Hematopoietic multipotent progenitor cell treated with erythropoietin and hydrocortisone succinate and interleukin-3 and kit ligand, for 15 days (in vitro differentiated cells): ENCODE results near the gene TEX35.
"Not testable (repeated sequence)": the region's sequence is repeated elsewhere in the genome, so short reads cannot be mapped to it uniquely, and the experiment has no call there.

Experiments used
- DNase-seq: peaks from one replicate; pipeline ENCODE4 v3.0.0-alpha.2; 2015; ENCODE audit warnings: low spot score

The TEX35 gene

DNA sequence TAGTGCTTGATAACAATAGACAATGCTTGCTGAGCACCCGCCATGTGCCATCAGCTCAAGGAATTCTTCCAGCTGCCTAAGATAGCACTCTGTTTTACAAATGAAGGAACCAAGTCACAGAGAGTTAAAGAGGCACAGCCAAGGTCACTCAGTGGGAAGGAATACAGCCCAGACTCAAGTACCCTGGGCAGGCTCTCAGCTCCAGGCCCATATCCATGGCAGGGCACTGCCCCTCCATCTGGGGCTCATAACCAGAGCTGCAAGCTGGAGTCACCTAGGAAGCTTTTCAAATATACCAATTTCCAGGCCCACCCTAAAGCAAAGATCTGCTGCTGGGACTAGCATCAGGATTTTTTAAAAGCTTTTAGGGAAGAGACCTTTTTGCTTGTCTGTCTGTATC, 17.8 kb upstream of the TEX35 start:
- no peak for DNase-seq

DNA sequence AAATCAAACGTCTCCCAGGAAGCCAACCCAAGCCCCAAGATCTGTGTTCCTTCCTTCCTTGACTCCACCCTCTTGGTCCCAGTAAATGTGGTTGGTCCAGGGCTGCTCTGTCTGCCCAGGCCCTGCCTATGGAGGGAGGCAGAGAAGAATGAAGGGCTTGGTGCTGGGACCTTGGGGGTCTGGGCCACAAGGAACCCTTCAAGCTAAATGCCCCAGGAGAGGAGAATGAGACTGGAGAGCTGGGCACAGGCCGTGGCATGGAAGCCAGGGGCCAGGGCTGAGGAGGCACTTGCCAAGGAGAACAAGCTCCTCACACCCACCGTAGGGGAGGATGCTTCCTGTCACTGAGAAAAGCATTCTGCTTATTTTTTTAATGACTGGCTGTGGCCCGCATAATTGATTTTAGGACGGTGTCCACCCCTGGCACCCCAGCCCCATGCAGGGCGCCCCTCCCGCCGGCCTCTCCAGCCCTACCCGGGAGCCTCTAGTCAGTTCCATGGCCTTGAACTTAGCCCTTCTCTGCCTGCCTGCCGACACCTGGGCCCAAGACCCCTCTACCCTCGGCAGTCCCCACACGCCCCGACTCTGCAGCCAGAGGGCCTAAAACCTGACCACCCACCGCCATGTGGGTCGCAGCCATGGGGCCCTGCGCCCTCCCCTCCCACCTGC, 17.0 kb upstream of the TEX35 start:
- DNase-seq, result no peak

DNA sequence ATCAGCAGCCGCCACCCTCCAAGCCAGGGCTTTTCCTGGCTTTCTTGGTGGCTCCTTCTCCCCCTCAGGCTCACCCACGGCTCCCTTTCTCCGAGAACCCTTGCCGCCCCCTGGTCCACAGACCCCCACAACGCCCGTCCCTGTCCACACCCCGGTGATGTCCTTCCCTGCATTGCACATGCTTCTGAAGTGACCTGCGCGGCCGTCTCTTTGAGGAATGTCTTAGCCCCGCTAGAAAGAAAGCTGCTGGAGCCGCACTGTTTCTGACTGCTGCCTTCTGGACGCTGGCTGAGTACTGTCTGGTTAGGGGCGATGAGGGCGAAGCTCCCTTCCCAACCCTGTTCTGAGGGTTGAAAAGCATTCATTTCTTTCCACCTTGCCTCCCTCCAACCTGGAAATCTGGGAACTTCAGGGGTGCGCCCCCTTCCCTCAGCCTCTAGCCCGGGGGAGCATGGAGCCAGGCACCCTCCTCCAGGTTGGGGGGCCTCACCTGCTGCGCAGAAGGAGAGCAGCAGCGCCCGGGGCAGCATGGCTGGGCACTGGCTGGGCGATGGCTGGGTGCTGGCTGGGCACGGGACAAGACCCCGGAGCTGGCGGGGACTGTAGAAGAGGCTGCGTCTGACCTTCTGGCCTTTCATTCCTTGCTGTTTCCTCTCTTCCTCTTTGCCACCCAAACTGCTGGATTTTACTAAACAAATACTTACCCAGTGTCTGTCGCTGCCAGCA, 16.3 kb upstream of the TEX35 start, which contains the start of gene CLEC20A:
TSS of gene CLEC20A (minus strand) at position 555 of the 726 bp plus-strand sequence. CDS start at position 530, 25 bp downstream.
- DNase-seq, result no peak

- no peak for DNase-seq
Measured at GRCh38 chr1:178497903-178498478, 14.9 kb upstream of the TEX35 start.

DNA sequence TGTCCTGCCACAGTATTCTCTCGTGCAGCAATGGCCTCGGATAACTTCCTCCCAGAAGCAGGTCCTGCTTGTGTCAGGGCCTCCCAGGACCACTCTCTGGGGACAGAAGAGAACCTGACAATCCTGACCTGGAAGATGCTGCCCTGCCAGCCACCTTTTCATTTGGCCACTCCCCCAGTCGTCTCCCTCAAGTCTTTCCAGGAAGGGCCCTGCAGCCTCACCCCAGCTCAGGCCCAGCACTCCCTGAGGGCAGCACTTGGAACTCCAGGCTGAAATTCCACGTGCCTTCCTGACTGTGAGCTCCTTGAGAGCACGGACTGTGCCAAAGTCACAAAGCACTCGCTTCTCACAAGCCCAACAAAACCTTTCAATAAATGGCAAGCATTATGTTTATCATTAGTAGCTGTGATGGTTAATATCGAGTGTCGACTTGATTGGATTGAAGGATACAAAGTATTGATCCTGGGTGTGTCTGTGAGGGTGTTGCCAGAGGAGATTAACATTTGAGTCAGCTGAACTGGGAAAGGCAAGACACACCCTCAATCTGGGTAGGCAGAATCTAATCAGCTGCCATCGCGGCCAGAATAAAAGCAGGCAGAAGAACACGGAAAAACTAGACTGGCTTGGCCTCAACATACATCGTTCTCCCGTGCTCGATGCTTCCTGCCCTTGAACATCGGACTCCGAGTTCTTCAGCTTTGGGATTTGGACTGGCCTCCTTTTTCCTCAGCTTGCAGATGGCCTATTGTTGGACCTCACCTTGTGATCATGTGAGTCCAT, 13.8 kb upstream of the TEX35 start:
- no peak for DNase-seq

- no peak for DNase-seq
Measured at GRCh38 chr1:178500091-178500770, 12.7 kb upstream of the TEX35 start.

DNA sequence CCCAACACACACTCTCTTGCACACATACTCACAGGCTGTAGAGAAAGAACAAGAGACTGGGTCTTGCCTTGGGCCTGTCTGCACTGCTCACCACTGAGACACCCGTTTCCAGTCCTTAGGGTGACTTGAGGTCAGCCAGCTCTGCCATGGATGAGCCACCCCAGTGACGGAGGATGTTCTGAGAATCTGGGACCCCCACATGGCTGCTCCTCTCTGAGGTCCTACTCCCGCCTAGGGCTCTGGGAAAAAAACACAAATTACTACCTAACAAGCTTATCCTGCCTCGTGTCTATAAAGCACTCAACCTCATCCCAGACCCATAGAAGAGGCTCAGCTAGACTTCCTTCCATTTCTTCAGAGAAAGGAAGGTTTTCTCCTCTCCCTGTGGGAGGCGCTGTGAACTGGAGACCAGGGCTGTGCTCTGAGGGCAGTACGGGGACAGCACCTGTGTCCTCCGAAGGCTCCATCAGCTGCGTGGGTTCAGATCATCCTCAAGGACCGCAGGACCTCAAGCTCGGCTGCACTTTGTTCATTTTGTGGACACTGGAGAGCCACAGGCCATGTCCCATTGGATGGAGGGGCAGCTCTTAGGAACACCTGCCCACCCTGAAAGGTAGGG, 11.9 kb upstream of the TEX35 start:
- DNase-seq, result no peak

DNA sequence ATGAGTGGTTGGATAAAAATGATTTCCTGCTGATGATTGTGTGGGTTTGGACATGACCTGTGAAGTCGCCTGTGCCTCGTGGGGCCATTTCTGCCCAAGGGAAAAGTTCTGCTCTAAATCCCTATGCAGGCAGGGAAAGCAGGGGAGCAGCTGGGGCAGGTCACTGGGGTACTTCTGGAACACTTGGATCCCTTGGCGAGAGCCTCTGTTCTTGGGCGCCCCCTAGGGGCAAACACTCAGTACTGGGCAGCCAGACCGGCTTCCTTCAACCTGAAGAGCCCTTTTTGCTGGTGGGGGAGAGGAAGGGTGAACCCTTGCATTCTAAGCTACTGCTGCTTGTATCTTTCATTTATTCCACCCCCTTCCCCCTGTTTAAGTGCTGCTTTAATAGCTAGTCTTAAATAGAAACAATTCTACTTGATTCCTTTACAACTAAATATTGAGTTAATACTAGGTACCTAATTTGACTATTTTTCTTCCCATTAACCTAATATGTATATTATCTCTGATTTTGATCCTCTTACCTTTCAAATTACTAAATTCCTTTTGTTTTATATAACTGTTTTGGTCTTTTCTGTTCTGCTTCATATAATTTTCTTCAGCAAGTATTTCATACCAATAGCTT, 11.1 kb upstream of the TEX35 start:
- DNase-seq, result peak; percentile 62

- no peak for DNase-seq
Measured at GRCh38 chr1:178502330-178502714, 10.6 kb upstream of the TEX35 start.

GRCh38 chr1:178502856-178503255, 10.1 kb upstream of the TEX35 start:
- no peak for DNase-seq

- not testable (repeated sequence) for DNase-seq
Measured at GRCh38 chr1:178503316-178503715, 9.6 kb upstream of the TEX35 start.

GRCh38 chr1:178503849-178504248, 9.1 kb upstream of the TEX35 start:
- DNase-seq, result no peak

GRCh38 chr1:178504286-178504685, 8.6 kb upstream of the TEX35 start:
- DNase-seq, result no peak

GRCh38 chr1:178506177-178506576, 6.7 kb upstream of the TEX35 start:
- no peak for DNase-seq

GRCh38 chr1:178506669-178507068, 6.2 kb upstream of the TEX35 start:
- no peak for DNase-seq

DNA sequence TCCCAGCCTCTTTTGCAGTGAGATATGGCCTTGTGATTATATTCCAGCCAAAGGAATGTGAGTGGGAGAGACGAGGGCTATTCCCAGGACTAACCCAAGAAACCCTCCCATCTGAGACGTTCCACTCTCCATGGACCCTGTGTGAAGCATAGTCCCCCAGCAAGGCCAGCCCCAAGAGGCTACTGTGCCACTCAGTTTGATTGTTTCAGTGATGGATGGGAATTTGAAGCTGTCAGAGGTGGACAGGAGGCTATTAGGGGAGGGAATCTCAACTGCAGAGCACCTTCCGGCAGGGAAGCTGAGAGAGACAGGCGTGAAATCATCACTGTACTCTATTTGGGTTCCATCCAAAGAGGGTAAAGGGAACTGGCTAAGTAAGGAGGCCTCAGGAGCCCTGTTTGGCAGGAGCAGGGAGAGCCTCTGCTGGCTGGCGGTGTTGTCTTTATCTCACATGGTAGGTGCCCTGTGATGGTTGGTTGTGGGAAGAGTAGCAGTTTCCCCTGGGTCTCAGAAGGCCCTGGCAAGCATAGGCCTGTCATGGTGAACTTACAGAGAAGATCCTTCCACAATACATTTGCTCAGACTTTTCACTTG, 3.4 kb upstream of the TEX35 start:
- DNase-seq, result no peak

- no peak for DNase-seq
Measured at GRCh38 chr1:178510155-178510554, 2.8 kb upstream of the TEX35 start.

DNA sequence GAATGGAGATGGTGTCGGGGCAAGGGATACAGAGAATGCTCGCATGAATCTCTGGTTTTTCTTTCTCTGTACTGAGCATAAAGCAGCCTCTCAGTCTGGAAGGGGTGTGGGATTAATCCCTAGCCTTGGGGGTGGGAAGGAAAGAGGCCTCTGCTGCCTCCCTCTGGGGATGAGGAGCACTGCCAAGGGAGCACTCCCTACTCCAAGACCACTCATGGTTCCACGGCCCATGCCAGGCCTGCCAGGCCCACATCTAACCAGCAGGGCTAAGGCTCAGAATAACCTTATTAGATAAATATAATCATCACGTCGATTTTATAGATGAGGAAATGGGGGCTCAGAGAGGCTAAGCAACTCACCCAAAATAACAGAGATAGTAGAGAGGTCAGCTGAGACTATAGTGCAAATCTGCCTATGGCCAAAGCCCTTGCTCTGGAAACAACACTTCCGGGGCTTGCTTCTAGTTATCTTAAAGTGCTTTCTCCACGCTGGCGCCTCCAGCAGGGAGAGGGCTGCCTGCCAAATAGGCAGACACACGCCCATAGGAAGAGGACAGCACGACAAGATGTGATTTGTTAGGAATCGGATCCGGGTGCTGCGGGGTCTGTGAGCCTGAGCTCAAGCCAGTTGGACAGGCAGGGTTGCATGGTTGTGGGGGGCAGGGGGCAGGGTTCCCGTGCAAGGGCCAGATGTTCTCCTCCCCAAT, 522 bp downstream of the TEX35 start:
- no peak for DNase-seq

GRCh38 chr1:178516110-178516509, 3.2 kb downstream of the TEX35 start:
- DNase-seq, result no peak

DNA sequence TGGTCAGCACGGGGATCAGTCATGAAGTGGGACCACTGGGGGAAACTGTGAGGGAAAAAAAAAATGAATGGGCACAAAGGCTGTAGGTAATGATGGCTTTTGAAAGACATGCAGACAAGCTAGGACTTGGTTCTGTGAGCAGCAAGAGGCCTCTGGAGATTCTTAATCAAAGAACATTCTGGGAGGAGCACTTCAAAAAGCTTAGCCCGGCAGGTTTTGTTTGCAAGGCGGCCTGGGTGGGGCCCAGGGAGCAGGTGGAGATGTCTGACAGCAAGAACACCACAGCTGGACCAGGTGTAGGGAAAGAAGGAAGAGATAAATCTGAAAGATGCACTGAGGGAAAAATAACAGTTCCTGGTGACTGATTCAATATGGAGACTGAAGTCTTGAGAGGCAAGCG, 6.0 kb downstream of the TEX35 start:
- DNase-seq, result no peak
